ENCODE data around the gene YJU2. TPM values are rescaled to one million over a fixed set of nuclear protein-coding genes. Genes with fewer than 3 reads are reported as not detected.

Gene YJU2
- total RNA-seq, 1 donor from 2014 or later = 40.7 TPM

GRCh38 chr19:4277191-4277696 lies 30.4 kb downstream of the YJU2 start:
- Mint-ChIP-seq H3K4me3 (no peak overlapping the region), H3K9me3 (no peaks in the 10 kb centered on the region), H3K27ac (no peak overlapping the region), H3K4me1 (peaks cover 4% of the 10 kb centered on the region), H3K36me3 (ENCODE audit: low read depth) (peaks cover 3% of the 10 kb centered on the region), H3K27me3 (peaks cover 28% of the 10 kb centered on the region)
- intact Hi-C loops (cut with micrococcal nuclease) = no loop called here
- POLR2A ChIA-PET = no interaction called here
- CTCF ChIA-PET = interaction anchor here (1.7 kb wide), 1 partner anchor 10 kb away, joined by 7 read pairs; no protein-coding TSS in a partner anchor
- ATAC-seq (ENCODE audit: low read depth) (no peak), DNase-seq (no peak)
- no peak for TF ChIP-seq CTCF (IDR thresholded peaks at IDR 0.05)

GRCh38 chr19:4278010-4278409 lies 31.1 kb downstream of the YJU2 start:
- Mint-ChIP-seq H3K36me3 (ENCODE audit: low read depth) (no peaks in the 10 kb centered on the region), H3K27me3 (peaks cover 31% of the 10 kb centered on the region), H3K4me1 (peaks cover 4% of the 10 kb centered on the region), H3K27ac (no peak overlapping the region), H3K4me3 (no peak overlapping the region), H3K9me3 (no peaks in the 10 kb centered on the region)
- DNase-seq = no peak
- ChIA-PET CTCF (interaction anchor here (0.6 to 1.7 kb wide), 2 partner anchors 11 to 16 kb away, joined by 3 to 7 read pairs; no protein-coding TSS in a partner anchor), POLR2A (interaction anchor here (0.7 kb wide), 1 partner anchor 10 kb away, joined by 3 read pairs; no protein-coding TSS in a partner anchor)
- no peak for TF ChIP-seq CTCF (IDR thresholded peaks at IDR 0.05)
- intact Hi-C loops (cut with micrococcal nuclease) = no loop called here
- no peak for ATAC-seq (ENCODE audit: low read depth)

- no peak for TF ChIP-seq CTCF (IDR thresholded peaks at IDR 0.05)
- peaks cover 31% of the 10 kb centered on the region for H3K27me3 Mint-ChIP-seq
- H3K4me3 Mint-ChIP-seq = peak within 1 kb of the TSS; percentile 32
- no peak for ATAC-seq (ENCODE audit: low read depth)
- POLR2A ChIA-PET = interaction anchor here (0.7 kb wide), 1 partner anchor 11 kb away, joined by 3 read pairs; no protein-coding TSS in a partner anchor
- CTCF ChIA-PET = interaction anchor here (1.7 kb wide), 1 partner anchor 12 kb away, joined by 7 read pairs; no protein-coding TSS in a partner anchor
- peaks cover 4% of the 10 kb centered on the region for H3K4me1 Mint-ChIP-seq
- no peak for DNase-seq
- no peak within 1 kb of the TSS for H3K27ac Mint-ChIP-seq
- H3K36me3 Mint-ChIP-seq (ENCODE audit: low read depth) = no peaks in the 10 kb centered on the region
- no peaks in the 10 kb centered on the region for H3K9me3 Mint-ChIP-seq
- intact Hi-C loops (cut with micrococcal nuclease) = no loop called here
Observed at GRCh38 chr19:4278419-4279266, 31.8 kb downstream of the YJU2 start, which contains the start of gene SHD. Gene SHD (plus strand): TSS chr19:4279266. CDS start chr19:4280064, 798 bp downstream.

- intact Hi-C loops (cut with micrococcal nuclease) = no loop called here
- no peak for TF ChIP-seq CTCF (IDR thresholded peaks at IDR 0.05)
- Mint-ChIP-seq H3K4me3 (no peak overlapping the region), H3K36me3 (ENCODE audit: low read depth) (no peaks in the 10 kb centered on the region), H3K9me3 (no peaks in the 10 kb centered on the region), H3K27me3 (peaks cover 31% of the 10 kb centered on the region), H3K4me1 (peaks cover 4% of the 10 kb centered on the region), H3K27ac (no peak overlapping the region)
- no peak for DNase-seq
- ChIA-PET CTCF (no interaction called here), POLR2A (no interaction called here)
- ATAC-seq (ENCODE audit: low read depth) = no peak
Observed at GRCh38 chr19:4279267-4279529, 32.3 kb downstream of the YJU2 start.

Measured in activated B cell treated with CpG ODN at 0.5 μM for 24 hours (primary cell).